Glomerular visceral epithelial cell (primary cell): ENCODE measurements around the gene TAF5.
"Not testable (repeated sequence)": the region's sequence is repeated elsewhere in the genome, so short reads cannot be mapped to it uniquely, and the experiment has no call there.

ENCODE experiments used
- DNase-seq: peaks from one replicate; pipeline ENCODE4 v3.0.0-alpha.2; 2016; ENCODE audit errors: extremely low spot score

The TAF5 gene

GRCh38 chr10:103367782-103368518 is at the start of gene TAF5:
Gene TAF5, plus strand, starts transcription at chr10:103367976. Its CDS starts 14 bp downstream, at chr10:103367990.
- peak; percentile 95 for DNase-seq

GRCh38 chr10:103327906-103328305 is 39.9 kb upstream of the TAF5 start:
- no peak for DNase-seq

GRCh38 chr10:103333934-103334520 is 33.7 kb upstream of the TAF5 start:
- DNase-seq, result peak; percentile 28

GRCh38 chr10:103334567-103334966 is 33.2 kb upstream of the TAF5 start:
- no peak for DNase-seq

GRCh38 chr10:103336370-103336769 is 31.4 kb upstream of the TAF5 start:
- no peak for DNase-seq

- no peak for DNase-seq
These were observed 17.6 kb upstream of the TAF5 start for GRCh38 chr10:103350175-103350516.

- DNase-seq, result peak; percentile 89
These were observed 17.1 kb upstream of the TAF5 start, which contains the start of gene PCGF6 for GRCh38 chr10:103350517-103351260. Gene PCGF6, minus strand, starts transcription at chr10:103351140. Its CDS starts 74 bp downstream, at chr10:103351066.

GRCh38 chr10:103353281-103353680 is 14.5 kb upstream of the TAF5 start:
- no peak for DNase-seq

GRCh38 chr10:103354567-103354966 is 13.2 kb upstream of the TAF5 start:
- DNase-seq, result not testable (repeated sequence)

GRCh38 chr10:103355906-103356599 is 11.7 kb upstream of the TAF5 start:
- no peak for DNase-seq

- DNase-seq, result not testable (repeated sequence)
These were observed 8.3 kb upstream of the TAF5 start for GRCh38 chr10:103359493-103359892.

- DNase-seq, result not testable (repeated sequence)
These were observed 7.0 kb upstream of the TAF5 start for GRCh38 chr10:103360791-103361190.

- DNase-seq, result no peak
These were observed 396 bp upstream of the TAF5 start for GRCh38 chr10:103367379-103367781.

- DNase-seq, result no peak
These were observed 5.8 kb downstream of the TAF5 start for GRCh38 chr10:103373544-103373943.

GRCh38 chr10:103374263-103374662 is 6.5 kb downstream of the TAF5 start:
- no peak for DNase-seq

GRCh38 chr10:103382769-103383168 is 15.0 kb downstream of the TAF5 start:
- no peak for DNase-seq

GRCh38 chr10:103394180-103394579 is 26.4 kb downstream of the TAF5 start:
- DNase-seq, result no peak

GRCh38 chr10:103395754-103396066 is 27.9 kb downstream of the TAF5 start:
- DNase-seq, result peak; percentile 12

GRCh38 chr10:103396067-103396788 is 28.5 kb downstream of the TAF5 start, which contains the start of the genes ATP5MK and PDCD11:
Gene ATP5MK, minus strand, starts transcription at chr10:103396475. Its CDS starts 4,018 bp downstream, at chr10:103392457.
Gene PDCD11, plus strand, starts transcription at chr10:103396626. Its CDS starts 1,801 bp downstream, at chr10:103398427.
- peak; percentile 98 for DNase-seq

GRCh38 chr10:103396789-103397087 is 29.0 kb downstream of the TAF5 start:
- no peak for DNase-seq

- DNase-seq, result peak; percentile 24
These were observed 29.5 kb downstream of the TAF5 start for GRCh38 chr10:103397191-103397825.
